ENCODE measurements around the gene C4A.
"Not testable (repeated sequence)": the region's sequence is repeated elsewhere in the genome, so short reads cannot be mapped to it uniquely, and the experiment has no call there.

C4A gene

GRCh38 chr6:31980998-31981397, 859 bp upstream of the C4A start:
- DNase-seq, result not testable (repeated sequence)

- DNase-seq, result not testable (repeated sequence)
These were observed 7.5 kb downstream of the C4A start for GRCh38 chr6:31989363-31989762.

GRCh38 chr6:31994421-31994820, 12.6 kb downstream of the C4A start:
- DNase-seq, result not testable (repeated sequence)

- DNase-seq, result not testable (repeated sequence)
These were observed 14.5 kb downstream of the C4A start for GRCh38 chr6:31996385-31996784.

GRCh38 chr6:32002546-32003268, 20.9 kb downstream of the C4A start:
- not testable (repeated sequence) for DNase-seq

- not testable (repeated sequence) for DNase-seq
These were observed 21.4 kb downstream of the C4A start for GRCh38 chr6:32003301-32003700.

- DNase-seq, result not testable (repeated sequence)
These were observed 22.5 kb downstream of the C4A start for GRCh38 chr6:32004393-32004792.

- not testable (repeated sequence) for DNase-seq
These were observed 23.1 kb downstream of the C4A start for GRCh38 chr6:32004864-32005537.

- not testable (repeated sequence) for DNase-seq
These were observed 23.7 kb downstream of the C4A start for GRCh38 chr6:32005538-32005880.

- DNase-seq, result not testable (repeated sequence)
These were observed 24.2 kb downstream of the C4A start for GRCh38 chr6:32005991-32006529.

- not testable (repeated sequence) for DNase-seq
These were observed 25.2 kb downstream of the C4A start for GRCh38 chr6:32007086-32007485.

- DNase-seq, result not testable (repeated sequence)
These were observed 26.2 kb downstream of the C4A start for GRCh38 chr6:32008037-32008436.

- DNase-seq, result not testable (repeated sequence)
These were observed 26.8 kb downstream of the C4A start for GRCh38 chr6:32008616-32009015.

- DNase-seq, result not testable (repeated sequence)
These were observed 27.7 kb downstream of the C4A start for GRCh38 chr6:32009537-32009936.

- DNase-seq, result not testable (repeated sequence)
These were observed 29.1 kb downstream of the C4A start for GRCh38 chr6:32010856-32011530.

GRCh38 chr6:32012941-32013617, 31.2 kb downstream of the C4A start:
- not testable (repeated sequence) for DNase-seq

GRCh38 chr6:32013738-32014137, 31.9 kb downstream of the C4A start:
- DNase-seq, result not testable (repeated sequence)

- not testable (repeated sequence) for DNase-seq
These were observed 32.7 kb downstream of the C4A start, which contains the start of gene C4B for GRCh38 chr6:32014547-32014946. Gene C4B (plus strand): TSS chr6:32014795. CDS start chr6:32014846, 51 bp downstream.

GRCh38 chr6:32022100-32022499, 40.2 kb downstream of the C4A start:
- not testable (repeated sequence) for DNase-seq

- peak; percentile 3 for DNase-seq
These were observed 46.8 kb downstream of the C4A start for GRCh38 chr6:32028631-32029030.

- not testable (repeated sequence) for DNase-seq
These were observed 47.7 kb downstream of the C4A start for GRCh38 chr6:32029553-32029952.

GRCh38 chr6:32035283-32036013, 53.6 kb downstream of the C4A start:
- not testable (repeated sequence) for DNase-seq
